GM19397 (cell line): ENCODE data around the gene SYNDIG1.

ENCODE experiments used
- ATAC-seq: cut with Tn5 transposase; IDR thresholded peaks from one replicate; pipeline ENCODE4 v1.9.1; 2021; ENCODE audit warnings: mild to moderate bottlenecking, moderate library complexity; ENCODE audit not compliant: unreplicated experiment

Gene SYNDIG1

GRCh38 chr20:24583169-24583792 lies 113.9 kb downstream of the SYNDIG1 start:
- no peak for ATAC-seq

- ATAC-seq = no peak
These were observed 114.6 kb downstream of the SYNDIG1 start for GRCh38 chr20:24584078-24584477.

- no peak for ATAC-seq
These were observed 115.3 kb downstream of the SYNDIG1 start for GRCh38 chr20:24584538-24585356.

- ATAC-seq = no peak
These were observed 116.5 kb downstream of the SYNDIG1 start for GRCh38 chr20:24585796-24586522.

- ATAC-seq = no peak
These were observed 117.1 kb downstream of the SYNDIG1 start for GRCh38 chr20:24586523-24586840.

GRCh38 chr20:24587384-24588046 lies 118.1 kb downstream of the SYNDIG1 start:
- ATAC-seq = no peak

GRCh38 chr20:24588047-24588635 lies 118.7 kb downstream of the SYNDIG1 start:
- no peak for ATAC-seq

- no peak for ATAC-seq
These were observed 119.4 kb downstream of the SYNDIG1 start for GRCh38 chr20:24588725-24589340.

- ATAC-seq = no peak
These were observed 120.0 kb downstream of the SYNDIG1 start for GRCh38 chr20:24589381-24589780.

- no peak for ATAC-seq
These were observed 120.4 kb downstream of the SYNDIG1 start for GRCh38 chr20:24589815-24590177.

GRCh38 chr20:24590178-24590982 lies 121.0 kb downstream of the SYNDIG1 start:
- no peak for ATAC-seq

- ATAC-seq = no peak
These were observed 127.6 kb downstream of the SYNDIG1 start for GRCh38 chr20:24597051-24597450.

- no peak for ATAC-seq
These were observed 128.9 kb downstream of the SYNDIG1 start for GRCh38 chr20:24598346-24598745.

GRCh38 chr20:24598996-24599395 lies 129.6 kb downstream of the SYNDIG1 start:
- ATAC-seq = no peak

- no peak for ATAC-seq
These were observed 130.6 kb downstream of the SYNDIG1 start for GRCh38 chr20:24600012-24600411.

- no peak for ATAC-seq
These were observed 134.0 kb downstream of the SYNDIG1 start for GRCh38 chr20:24603454-24603853.

GRCh38 chr20:24604966-24605665 lies 135.7 kb downstream of the SYNDIG1 start:
- no peak for ATAC-seq

- ATAC-seq = no peak
These were observed 136.6 kb downstream of the SYNDIG1 start for GRCh38 chr20:24605937-24606455.

GRCh38 chr20:24607402-24607801 lies 138.0 kb downstream of the SYNDIG1 start:
- ATAC-seq = no peak
